AG04450 (cell line): ENCODE data around the gene CHRD. TPM values are rescaled to one million over a fixed set of nuclear protein-coding genes. Genes with fewer than 3 reads are reported as not detected.
A peak's percentile ranks its signal among the peaks of the same experiment; 100 is the strongest.

Experiments used
- CTCF ChIA-PET: fragments of 300-600, 350-600 bp; formaldehyde crosslinking; extraction: SDS; loops from one replicate; lab custom pipeline; 2022; ENCODE audit warnings: antibody characterized with exemption, inconsistent platforms; lab: Charles Lee
- POLR2A ChIA-PET: fragments of 350-600 bp; formaldehyde crosslinking; extraction: SDS; loops from one replicate; lab custom pipeline; 2021; ENCODE audit warnings: antibody characterized with exemption, inconsistent platforms; lab: Yijun Ruan, JAX
- DNase-seq: peaks from one replicate; pipeline ENCODE4 v3.0.0-alpha.2; 2011; ENCODE audit warnings: low read depth, low spot score
- H3K27ac ChIP-seq: one replicate; pipeline ENCODE4 v1.5.1; 2012; ENCODE audit warnings: low read depth, low read length, control low read depth
- H3K27me3 ChIP-seq: one replicate; pipeline ENCODE4 v1.6.0; 2012; ENCODE audit warnings: low read length; ENCODE audit not compliant: control insufficient read depth, insufficient read depth
- H3K4me3 ChIP-seq: 2 replicates; pipeline ENCODE4 v1.5.1; 2011; ENCODE audit warnings: mild to moderate bottlenecking, low read depth, low read length, control low read depth
- H3K9me3 ChIP-seq: 2 replicates; pipeline ENCODE4 v1.5.1; 2012; ENCODE audit warnings: low read length; ENCODE audit not compliant: control insufficient read depth, insufficient read depth
- polyA plus RNA-seq: library from polyadenylated mRNA; depleted of rRNA; stranded (reverse); fragments of >200 nt; gene quantifications from 2 replicates; pipeline ENCODE4 v1.2.3, GENCODE V29; 2011
- TF ChIP-seq, protein P1 (sequence below): IDR thresholded peaks from 2 replicates; pipeline ENCODE4 v1.5.1; 2011; ENCODE audit warnings: low read depth, low read length, control low read depth, inconsistent platforms

CHRD gene
- polyA plus RNA-seq, 1 experiment: 0.12 TPM

DNA sequence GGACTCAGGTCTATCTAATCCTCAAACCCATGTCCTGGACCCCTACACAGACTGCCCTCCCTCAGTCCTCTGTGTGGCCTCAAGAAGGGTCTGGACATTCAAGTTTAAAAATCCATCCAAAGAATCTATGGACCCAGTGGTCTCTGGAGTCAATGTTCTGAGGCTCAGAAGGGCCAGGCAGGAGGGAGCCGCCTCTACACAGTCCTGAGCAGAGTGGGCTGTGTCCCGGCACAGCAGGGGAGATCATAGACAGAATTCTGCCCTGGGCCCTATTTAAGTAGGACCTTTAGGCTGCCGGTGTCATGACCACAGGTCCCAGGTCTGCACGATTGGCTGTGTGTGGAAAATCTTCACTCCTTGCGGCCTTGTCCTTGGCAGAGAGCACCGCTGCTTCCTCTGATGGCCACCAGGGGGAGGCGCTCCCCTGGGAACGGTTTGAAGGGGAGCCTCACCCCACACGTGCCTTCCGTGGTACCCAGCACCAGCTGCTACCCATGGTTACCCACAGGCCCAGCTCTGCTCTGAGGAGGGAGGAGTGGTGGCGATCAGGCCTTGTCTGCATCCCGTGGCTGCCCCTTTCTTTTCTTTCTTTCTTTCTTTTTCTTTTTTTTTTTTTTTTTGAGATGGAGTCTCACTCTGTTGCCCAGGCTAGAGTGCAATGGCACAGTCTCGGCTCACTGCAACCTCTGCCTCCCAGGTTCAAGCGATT lies 37.9 kb downstream of the CHRD start:
- DNase-seq: peak; percentile 21
- TF ChIP-seq, protein P1, sequence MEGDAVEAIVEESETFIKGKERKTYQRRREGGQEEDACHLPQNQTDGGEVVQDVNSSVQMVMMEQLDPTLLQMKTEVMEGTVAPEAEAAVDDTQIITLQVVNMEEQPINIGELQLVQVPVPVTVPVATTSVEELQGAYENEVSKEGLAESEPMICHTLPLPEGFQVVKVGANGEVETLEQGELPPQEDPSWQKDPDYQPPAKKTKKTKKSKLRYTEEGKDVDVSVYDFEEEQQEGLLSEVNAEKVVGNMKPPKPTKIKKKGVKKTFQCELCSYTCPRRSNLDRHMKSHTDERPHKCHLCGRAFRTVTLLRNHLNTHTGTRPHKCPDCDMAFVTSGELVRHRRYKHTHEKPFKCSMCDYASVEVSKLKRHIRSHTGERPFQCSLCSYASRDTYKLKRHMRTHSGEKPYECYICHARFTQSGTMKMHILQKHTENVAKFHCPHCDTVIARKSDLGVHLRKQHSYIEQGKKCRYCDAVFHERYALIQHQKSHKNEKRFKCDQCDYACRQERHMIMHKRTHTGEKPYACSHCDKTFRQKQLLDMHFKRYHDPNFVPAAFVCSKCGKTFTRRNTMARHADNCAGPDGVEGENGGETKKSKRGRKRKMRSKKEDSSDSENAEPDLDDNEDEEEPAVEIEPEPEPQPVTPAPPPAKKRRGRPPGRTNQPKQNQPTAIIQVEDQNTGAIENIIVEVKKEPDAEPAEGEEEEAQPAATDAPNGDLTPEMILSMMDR: peak; percentile 98
- Histone ChIP-seq H3K4me3 (no peak overlapping the region), H3K27me3 (peaks cover 3% of the 10 kb centered on the region), H3K9me3 (no peaks in the 10 kb centered on the region), H3K27ac (no peak overlapping the region)
- POLR2A ChIA-PET: no interaction called here
- CTCF ChIA-PET: interaction anchor here (0.6 to 3.9 kb wide), 17 partner anchors 9 to 970 kb away, joined by 3 to 32 read pairs (median 4); no protein-coding TSS in a partner anchor

GRCh38 chr3:184419171-184419570 lies 39.3 kb downstream of the CHRD start:
- DNase-seq: no peak
- H3K27ac ChIP-seq: no peak overlapping the region
- H3K27me3 ChIP-seq: peaks cover 5% of the 10 kb centered on the region
- TF ChIP-seq, protein P1: no peak
- H3K4me3 ChIP-seq: no peak overlapping the region
- POLR2A ChIA-PET: no interaction called here
- no peaks in the 10 kb centered on the region for H3K9me3 ChIP-seq
- CTCF ChIA-PET: interaction anchor here (0.7 to 3.9 kb wide), 3 partner anchors 38 to 94 kb away, joined by 3 to 32 read pairs (median 10); no protein-coding TSS in a partner anchor

DNA sequence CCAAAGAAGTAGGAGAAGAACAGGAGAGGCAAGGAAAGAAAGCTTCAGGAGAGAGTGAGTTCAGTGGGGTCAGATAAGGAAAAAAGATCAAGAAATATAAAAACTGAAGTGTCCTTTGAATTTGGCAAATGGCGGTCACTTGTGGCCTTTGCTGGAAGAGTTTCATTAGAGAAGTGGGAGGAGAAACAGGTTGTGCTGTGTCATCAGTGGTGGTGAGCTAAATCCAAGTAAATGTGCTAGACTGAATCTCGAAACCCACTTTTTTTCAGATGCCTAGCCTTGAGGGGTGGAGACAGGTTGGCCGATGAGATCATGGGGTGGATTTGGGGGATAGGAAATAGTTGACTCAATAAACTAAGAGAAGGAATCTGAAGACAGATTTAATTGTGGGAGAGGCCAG lies 43.7 kb downstream of the CHRD start:
- Histone ChIP-seq H3K27me3 (peaks cover 12% of the 10 kb centered on the region), H3K4me3 (no peak overlapping the region), H3K9me3 (no peaks in the 10 kb centered on the region), H3K27ac (no peak overlapping the region)
- DNase-seq: no peak
- TF ChIP-seq, protein P1: no peak
- POLR2A ChIA-PET: no interaction called here
- CTCF ChIA-PET: interaction anchor here (1.0 to 2.6 kb wide), 3 partner anchors 52 to 119 kb away, joined by 4 to 11 read pairs (median 4); no protein-coding TSS in a partner anchor

GRCh38 chr3:184426691-184427141 lies 46.9 kb downstream of the CHRD start:
- DNase-seq: no peak
- H3K27ac ChIP-seq: no peak overlapping the region
- ChIA-PET POLR2A (no interaction called here), CTCF (interaction anchor here (1.1 kb wide), 2 partner anchors 9 to 134 kb away, joined by 3 to 5 read pairs; no protein-coding TSS in a partner anchor)
- H3K9me3 ChIP-seq: no peaks in the 10 kb centered on the region
- no peak overlapping the region for H3K4me3 ChIP-seq
- H3K27me3 ChIP-seq: peaks cover 16% of the 10 kb centered on the region
- TF ChIP-seq, protein P1: no peak
